Central memory CD4-positive, alpha-beta T cell (primary cell): ENCODE results near the gene KLHDC1.
"Not testable (repeated sequence)": the region's sequence is repeated elsewhere in the genome, so short reads cannot be mapped to it uniquely, and the experiment has no call there.

Experiments used
- DNase-seq: peaks from one replicate; pipeline ENCODE4 v3.0.0; 2022
- total RNA-seq, 3 experiments: gene quantifications; one replicate each; lab custom pipeline; 2026; lab: John Stamatoyannopoulos, UW

KLHDC1 gene
- 1.1 to 16.8 (median 12.0) reads per million in 3 experiments for total RNA-seq

GRCh38 chr14:49692811-49693734 is at the start of gene KLHDC1:
Gene KLHDC1, plus strand, starts transcription at chr14:49693120. Its CDS starts 75 bp downstream, at chr14:49693195.
- DNase-seq, result peak; percentile 78

GRCh38 chr14:49653508-49653907 is 39.4 kb upstream of the KLHDC1 start:
- DNase-seq, result no peak

GRCh38 chr14:49654511-49654910 is 38.4 kb upstream of the KLHDC1 start:
- no peak for DNase-seq

GRCh38 chr14:49657500-49657899 is 35.4 kb upstream of the KLHDC1 start:
- not testable (repeated sequence) for DNase-seq

- DNase-seq, result no peak
These were observed 33.1 kb upstream of the KLHDC1 start for GRCh38 chr14:49659526-49660455.

- no peak for DNase-seq
These were observed 22.4 kb upstream of the KLHDC1 start for GRCh38 chr14:49670475-49670874.

- DNase-seq, result no peak
These were observed 19.3 kb upstream of the KLHDC1 start for GRCh38 chr14:49673586-49673985.

GRCh38 chr14:49677643-49678042 is 15.3 kb upstream of the KLHDC1 start:
- no peak for DNase-seq

- no peak for DNase-seq
These were observed 13.6 kb upstream of the KLHDC1 start for GRCh38 chr14:49679271-49679670.

- DNase-seq, result no peak
These were observed 6.5 kb upstream of the KLHDC1 start for GRCh38 chr14:49686425-49686824.

- DNase-seq, result peak; percentile 58
These were observed 4.8 kb upstream of the KLHDC1 start, which contains the start of gene POLE2 for GRCh38 chr14:49687942-49688700. Gene POLE2, minus strand, starts transcription at chr14:49688214. Its CDS starts 11 bp downstream, at chr14:49688203.

GRCh38 chr14:49688701-49689030 is 4.3 kb upstream of the KLHDC1 start:
- DNase-seq, result no peak

- no peak for DNase-seq
These were observed 1.9 kb upstream of the KLHDC1 start for GRCh38 chr14:49691031-49691430.

GRCh38 chr14:49692193-49692757 is 645 bp upstream of the KLHDC1 start:
- DNase-seq, result no peak

- DNase-seq, result not testable (repeated sequence)
These were observed 810 bp downstream of the KLHDC1 start for GRCh38 chr14:49693735-49694124.

- DNase-seq, result no peak
These were observed 9.8 kb downstream of the KLHDC1 start for GRCh38 chr14:49702725-49703124.

GRCh38 chr14:49703965-49704364 is 11.0 kb downstream of the KLHDC1 start:
- DNase-seq, result no peak

GRCh38 chr14:49704471-49704870 is 11.6 kb downstream of the KLHDC1 start:
- DNase-seq, result not testable (repeated sequence)

- DNase-seq, result not testable (repeated sequence)
These were observed 18.1 kb downstream of the KLHDC1 start for GRCh38 chr14:49710993-49711392.

GRCh38 chr14:49720744-49721143 is 27.8 kb downstream of the KLHDC1 start:
- DNase-seq, result no peak

- DNase-seq, result not testable (repeated sequence)
These were observed 29.0 kb downstream of the KLHDC1 start for GRCh38 chr14:49721733-49722435.
